GM18868 (cell line): ENCODE measurements around the gene GLOD5.

ENCODE experiments used
- ATAC-seq: cut with Tn5 transposase; IDR thresholded peaks from one replicate; pipeline ENCODE4 v1.9.1; 2021; ENCODE audit warnings: mild to moderate bottlenecking, moderate library complexity; ENCODE audit not compliant: unreplicated experiment

Gene GLOD5

GRCh38 chrX:48753708-48754228, 7.8 kb upstream of the GLOD5 start:
- ATAC-seq, result no peak

GRCh38 chrX:48754238-48754637, 7.3 kb upstream of the GLOD5 start:
- ATAC-seq, result no peak

GRCh38 chrX:48769230-48769629, 7.7 kb downstream of the GLOD5 start:
- ATAC-seq, result no peak

GRCh38 chrX:48770296-48770695, 8.7 kb downstream of the GLOD5 start:
- ATAC-seq, result no peak

GRCh38 chrX:48772602-48773001, 11.1 kb downstream of the GLOD5 start:
- ATAC-seq, result no peak

GRCh38 chrX:48776818-48777439, 15.4 kb downstream of the GLOD5 start:
- no peak for ATAC-seq

- ATAC-seq, result no peak
Measured at GRCh38 chrX:48779399-48779798, 17.9 kb downstream of the GLOD5 start.

GRCh38 chrX:48781705-48782104, 20.2 kb downstream of the GLOD5 start:
- no peak for ATAC-seq

- ATAC-seq, result no peak
Measured at GRCh38 chrX:48782216-48782615, 20.7 kb downstream of the GLOD5 start.

GRCh38 chrX:48782795-48783194, 21.2 kb downstream of the GLOD5 start:
- ATAC-seq, result no peak

GRCh38 chrX:48784726-48785125, 23.2 kb downstream of the GLOD5 start:
- no peak for ATAC-seq

GRCh38 chrX:48785186-48785539, 23.6 kb downstream of the GLOD5 start:
- no peak for ATAC-seq

- ATAC-seq, result no peak
Measured at GRCh38 chrX:48785540-48786214, 24.1 kb downstream of the GLOD5 start.

GRCh38 chrX:48786341-48786800, 24.8 kb downstream of the GLOD5 start, which contains the start of gene GATA1:
Gene GATA1 (plus strand): TSS chrX:48786590. CDS start chrX:48791110, 4,520 bp downstream.
- ATAC-seq, result no peak

GRCh38 chrX:48786825-48787504, 25.4 kb downstream of the GLOD5 start:
- no peak for ATAC-seq

- ATAC-seq, result no peak
Measured at GRCh38 chrX:48787505-48788443, 26.2 kb downstream of the GLOD5 start.

GRCh38 chrX:48789366-48790220, 28.0 kb downstream of the GLOD5 start:
- no peak for ATAC-seq

- ATAC-seq, result no peak
Measured at GRCh38 chrX:48790477-48790876, 28.9 kb downstream of the GLOD5 start.

- no peak for ATAC-seq
Measured at GRCh38 chrX:48791063-48791820, 29.7 kb downstream of the GLOD5 start.
